Measurements from ENCODE around the gene NTMT1.

DNA sequence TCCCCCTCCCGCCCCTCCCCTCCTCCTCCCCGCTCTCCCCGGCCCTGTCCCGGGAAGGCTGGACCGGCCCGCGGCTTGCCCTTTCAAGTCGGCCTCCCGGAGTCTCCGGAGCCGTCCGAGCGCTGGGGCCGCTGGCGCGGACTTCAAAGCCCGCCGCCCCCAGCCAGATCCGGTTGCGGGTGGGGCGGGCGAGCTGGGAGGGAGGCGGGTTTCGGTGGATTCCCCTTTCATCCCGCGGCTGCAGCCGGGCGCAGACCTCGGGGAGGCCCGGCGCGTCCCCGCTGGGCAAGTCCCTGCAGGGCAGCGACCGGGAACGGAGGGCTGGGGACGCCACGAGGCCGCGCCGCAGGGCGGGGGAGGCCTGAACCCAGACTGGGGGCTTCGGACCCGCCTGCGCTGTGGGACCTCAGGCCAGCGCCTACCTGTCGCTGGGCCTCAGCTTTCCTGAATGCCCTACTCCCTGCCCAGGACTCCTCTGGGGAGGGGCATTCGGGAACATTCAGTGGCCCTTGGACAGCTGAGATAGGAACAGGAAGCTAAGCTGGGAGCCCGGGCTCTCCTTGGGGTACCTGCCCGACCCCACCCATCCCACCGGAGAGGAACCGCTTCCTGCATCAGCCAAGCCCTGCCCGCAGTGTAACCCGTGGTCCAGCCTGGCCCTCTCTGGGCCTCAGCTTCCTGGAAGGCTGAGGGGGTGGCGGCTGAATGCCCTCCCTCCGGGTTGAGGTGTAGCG, 28.4 kb upstream of the NTMT1 start:
- TF ChIP-seq POLR2A (IDR thresholded peaks at IDR 0.05; ENCODE audit: borderline replicate concordance, extremely low read depth, insufficient read depth, insufficient read length) (no peak), ZNF274 (IDR thresholded peaks at IDR 0.05; ENCODE audit: low read depth, low read length) (no peak), EGR1 (IDR thresholded peaks at IDR 0.05; ENCODE audit: low read depth) (no peak), TCF7L2 (IDR thresholded peaks at IDR 0.05; ENCODE audit: borderline replicate concordance, extremely low read depth, insufficient read depth, insufficient read length) (peak; percentile 99), SP1 (IDR thresholded peaks at IDR 0.05; ENCODE audit: low read depth) (no peak), ELF1 (IDR thresholded peaks at IDR 0.05; ENCODE audit: borderline replicate concordance, low read depth) (no peak), ZFX (IDR thresholded peaks at IDR 0.05) (peak; percentile 58; the same call in 1 of the 2 replicates), POLR2AphosphoS5 (IDR thresholded peaks at IDR 0.05; ENCODE audit: low read depth, low read length) (peak; percentile 75), EZH2 (IDR thresholded peaks at IDR 0.05) (no peak), RAD21 (IDR thresholded peaks at IDR 0.05; ENCODE audit: low read depth) (no peak)
- TF ChIP-seq, protein P1, sequence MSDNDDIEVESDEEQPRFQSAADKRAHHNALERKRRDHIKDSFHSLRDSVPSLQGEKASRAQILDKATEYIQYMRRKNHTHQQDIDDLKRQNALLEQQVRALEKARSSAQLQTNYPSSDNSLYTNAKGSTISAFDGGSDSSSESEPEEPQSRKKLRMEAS (IDR thresholded peaks at IDR 0.05): no peak
- TF ChIP-seq, protein P2, sequence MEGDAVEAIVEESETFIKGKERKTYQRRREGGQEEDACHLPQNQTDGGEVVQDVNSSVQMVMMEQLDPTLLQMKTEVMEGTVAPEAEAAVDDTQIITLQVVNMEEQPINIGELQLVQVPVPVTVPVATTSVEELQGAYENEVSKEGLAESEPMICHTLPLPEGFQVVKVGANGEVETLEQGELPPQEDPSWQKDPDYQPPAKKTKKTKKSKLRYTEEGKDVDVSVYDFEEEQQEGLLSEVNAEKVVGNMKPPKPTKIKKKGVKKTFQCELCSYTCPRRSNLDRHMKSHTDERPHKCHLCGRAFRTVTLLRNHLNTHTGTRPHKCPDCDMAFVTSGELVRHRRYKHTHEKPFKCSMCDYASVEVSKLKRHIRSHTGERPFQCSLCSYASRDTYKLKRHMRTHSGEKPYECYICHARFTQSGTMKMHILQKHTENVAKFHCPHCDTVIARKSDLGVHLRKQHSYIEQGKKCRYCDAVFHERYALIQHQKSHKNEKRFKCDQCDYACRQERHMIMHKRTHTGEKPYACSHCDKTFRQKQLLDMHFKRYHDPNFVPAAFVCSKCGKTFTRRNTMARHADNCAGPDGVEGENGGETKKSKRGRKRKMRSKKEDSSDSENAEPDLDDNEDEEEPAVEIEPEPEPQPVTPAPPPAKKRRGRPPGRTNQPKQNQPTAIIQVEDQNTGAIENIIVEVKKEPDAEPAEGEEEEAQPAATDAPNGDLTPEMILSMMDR (IDR thresholded peaks at IDR 0.05 in 2 of 3, conservative IDR thresholded peaks at IDR 0.05 in 1 of 3; ENCODE audit: borderline replicate concordance in 1 of 3, insufficient read depth in 1 of 3, low read depth in 2 of 3, low read length in 2 of 3): no peak
- TF ChIP-seq, protein P3, sequence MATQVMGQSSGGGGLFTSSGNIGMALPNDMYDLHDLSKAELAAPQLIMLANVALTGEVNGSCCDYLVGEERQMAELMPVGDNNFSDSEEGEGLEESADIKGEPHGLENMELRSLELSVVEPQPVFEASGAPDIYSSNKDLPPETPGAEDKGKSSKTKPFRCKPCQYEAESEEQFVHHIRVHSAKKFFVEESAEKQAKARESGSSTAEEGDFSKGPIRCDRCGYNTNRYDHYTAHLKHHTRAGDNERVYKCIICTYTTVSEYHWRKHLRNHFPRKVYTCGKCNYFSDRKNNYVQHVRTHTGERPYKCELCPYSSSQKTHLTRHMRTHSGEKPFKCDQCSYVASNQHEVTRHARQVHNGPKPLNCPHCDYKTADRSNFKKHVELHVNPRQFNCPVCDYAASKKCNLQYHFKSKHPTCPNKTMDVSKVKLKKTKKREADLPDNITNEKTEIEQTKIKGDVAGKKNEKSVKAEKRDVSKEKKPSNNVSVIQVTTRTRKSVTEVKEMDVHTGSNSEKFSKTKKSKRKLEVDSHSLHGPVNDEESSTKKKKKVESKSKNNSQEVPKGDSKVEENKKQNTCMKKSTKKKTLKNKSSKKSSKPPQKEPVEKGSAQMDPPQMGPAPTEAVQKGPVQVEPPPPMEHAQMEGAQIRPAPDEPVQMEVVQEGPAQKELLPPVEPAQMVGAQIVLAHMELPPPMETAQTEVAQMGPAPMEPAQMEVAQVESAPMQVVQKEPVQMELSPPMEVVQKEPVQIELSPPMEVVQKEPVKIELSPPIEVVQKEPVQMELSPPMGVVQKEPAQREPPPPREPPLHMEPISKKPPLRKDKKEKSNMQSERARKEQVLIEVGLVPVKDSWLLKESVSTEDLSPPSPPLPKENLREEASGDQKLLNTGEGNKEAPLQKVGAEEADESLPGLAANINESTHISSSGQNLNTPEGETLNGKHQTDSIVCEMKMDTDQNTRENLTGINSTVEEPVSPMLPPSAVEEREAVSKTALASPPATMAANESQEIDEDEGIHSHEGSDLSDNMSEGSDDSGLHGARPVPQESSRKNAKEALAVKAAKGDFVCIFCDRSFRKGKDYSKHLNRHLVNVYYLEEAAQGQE (IDR thresholded peaks at IDR 0.05; ENCODE audit: low read depth): no peak
- TF ChIP-seq, protein P4, sequence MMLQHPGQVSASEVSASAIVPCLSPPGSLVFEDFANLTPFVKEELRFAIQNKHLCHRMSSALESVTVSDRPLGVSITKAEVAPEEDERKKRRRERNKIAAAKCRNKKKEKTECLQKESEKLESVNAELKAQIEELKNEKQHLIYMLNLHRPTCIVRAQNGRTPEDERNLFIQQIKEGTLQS (IDR thresholded peaks at IDR 0.05): no peak

All from HCT116 (cell line).